Fibroblast of skin of back (primary cell): ENCODE measurements around the gene MUTYH.
"Not testable (repeated sequence)": the region's sequence is repeated elsewhere in the genome, so short reads cannot be mapped to it uniquely, and the experiment has no call there.

Experiments
- DNase-seq: peaks from one replicate; pipeline ENCODE4 v3.0.0-alpha.2; 2013

The MUTYH gene

DNA sequence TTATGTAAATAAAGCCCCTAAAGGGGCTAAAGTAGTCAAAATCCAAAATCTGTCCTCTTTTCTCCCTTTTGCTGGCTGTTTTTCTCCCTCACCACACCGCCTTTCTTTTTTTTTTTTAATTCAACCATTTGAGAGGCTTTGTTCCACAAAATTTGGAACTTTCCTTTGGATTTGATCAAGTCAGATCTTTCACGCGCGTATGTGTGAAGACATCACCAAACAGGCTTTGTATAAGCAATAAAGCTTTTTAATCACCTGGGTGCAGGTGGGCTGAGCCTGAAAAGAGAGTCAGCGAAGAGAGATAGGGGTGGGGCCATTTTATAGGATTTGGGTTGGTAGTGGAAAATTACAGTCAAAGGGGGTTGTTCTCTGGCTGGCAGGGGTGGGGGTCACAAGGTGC lies 18.8 kb downstream of the MUTYH start:
- DNase-seq = no peak

DNA sequence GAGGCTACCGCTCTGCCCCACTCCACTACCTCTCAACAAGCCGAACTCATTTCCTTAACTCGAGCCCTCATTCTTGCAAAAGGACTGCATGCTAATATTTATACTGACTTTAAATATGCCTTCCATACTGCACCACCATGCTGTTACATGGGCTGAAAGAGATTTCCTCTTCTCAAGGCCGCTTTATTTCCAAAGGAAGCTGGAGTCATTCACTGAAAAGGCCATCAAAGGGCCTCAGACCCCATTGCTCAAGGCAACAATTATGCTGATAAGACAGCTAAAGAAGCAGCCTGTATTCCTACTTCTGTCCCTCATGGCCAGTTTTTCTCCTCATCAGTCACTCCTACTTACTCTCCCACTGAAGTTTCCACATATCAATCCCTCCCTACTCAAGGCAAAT lies 20.5 kb downstream of the MUTYH start:
- no peak for DNase-seq

DNA sequence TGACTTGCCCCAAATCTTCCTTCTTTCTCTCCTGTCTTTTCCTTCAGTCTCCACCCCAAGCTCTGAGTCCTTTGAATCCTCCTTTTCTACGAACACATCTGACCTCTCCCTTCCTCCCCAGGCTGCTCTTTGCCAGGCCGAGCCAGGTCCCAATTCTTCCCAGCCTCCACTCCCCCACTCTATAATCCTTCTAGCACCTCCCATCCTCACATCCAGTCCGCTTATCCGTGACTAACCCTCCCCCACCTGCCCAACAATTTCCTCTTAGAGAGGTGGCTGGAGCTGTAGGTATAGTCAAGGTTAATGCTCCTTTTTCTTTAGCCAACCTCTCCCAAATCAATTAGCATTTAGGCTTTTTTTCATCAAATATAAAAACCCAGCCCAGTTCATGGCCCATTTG lies 23.1 kb downstream of the MUTYH start:
- no peak for DNase-seq

DNA sequence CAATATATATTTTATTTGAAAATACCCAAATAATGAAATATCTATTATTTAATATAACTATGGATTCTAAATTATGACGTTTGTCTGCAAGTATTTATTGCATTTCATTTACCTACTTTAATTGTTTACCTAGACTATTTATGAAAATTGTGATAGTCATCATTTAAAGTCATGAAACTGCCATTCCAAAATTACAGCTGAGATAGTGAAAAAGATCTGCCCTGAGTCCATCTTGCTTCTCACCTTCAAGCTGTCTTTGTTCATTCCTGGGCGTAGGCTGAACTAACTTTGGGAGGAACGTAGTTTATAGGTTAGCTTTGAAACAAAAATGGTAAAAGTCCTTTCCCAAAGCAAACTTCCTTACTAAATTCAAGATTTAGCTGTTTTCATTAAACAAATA lies 26.0 kb downstream of the MUTYH start:
- DNase-seq = no peak

GRCh38 chr1:45306905-45307304 lies 33.3 kb downstream of the MUTYH start:
- DNase-seq = no peak

GRCh38 chr1:45306319-45306718 lies 33.9 kb downstream of the MUTYH start:
- peak; percentile 25 for DNase-seq

DNA sequence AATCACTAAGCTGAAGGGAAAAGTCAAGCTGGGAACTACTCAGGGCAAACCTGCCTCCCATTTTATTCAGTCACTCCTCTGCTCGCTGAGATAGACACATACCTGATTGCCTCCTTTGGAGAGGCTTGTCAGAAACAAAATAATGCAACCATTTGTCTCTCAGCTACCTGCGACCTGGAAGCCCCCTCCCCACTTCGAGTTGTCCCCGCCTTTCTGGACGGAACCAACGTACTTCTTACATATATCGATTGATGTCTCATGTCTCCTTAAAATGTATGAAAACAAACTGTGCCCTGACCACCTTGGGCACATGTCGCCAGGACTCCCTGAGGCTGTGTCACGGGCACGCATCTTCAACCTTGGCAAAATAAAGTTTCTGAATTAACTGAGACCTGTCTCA lies 35.0 kb downstream of the MUTYH start:
- DNase-seq = no peak

- peak; percentile 7 for DNase-seq
Observed at GRCh38 chr1:45304311-45305081, 35.7 kb downstream of the MUTYH start.

DNA sequence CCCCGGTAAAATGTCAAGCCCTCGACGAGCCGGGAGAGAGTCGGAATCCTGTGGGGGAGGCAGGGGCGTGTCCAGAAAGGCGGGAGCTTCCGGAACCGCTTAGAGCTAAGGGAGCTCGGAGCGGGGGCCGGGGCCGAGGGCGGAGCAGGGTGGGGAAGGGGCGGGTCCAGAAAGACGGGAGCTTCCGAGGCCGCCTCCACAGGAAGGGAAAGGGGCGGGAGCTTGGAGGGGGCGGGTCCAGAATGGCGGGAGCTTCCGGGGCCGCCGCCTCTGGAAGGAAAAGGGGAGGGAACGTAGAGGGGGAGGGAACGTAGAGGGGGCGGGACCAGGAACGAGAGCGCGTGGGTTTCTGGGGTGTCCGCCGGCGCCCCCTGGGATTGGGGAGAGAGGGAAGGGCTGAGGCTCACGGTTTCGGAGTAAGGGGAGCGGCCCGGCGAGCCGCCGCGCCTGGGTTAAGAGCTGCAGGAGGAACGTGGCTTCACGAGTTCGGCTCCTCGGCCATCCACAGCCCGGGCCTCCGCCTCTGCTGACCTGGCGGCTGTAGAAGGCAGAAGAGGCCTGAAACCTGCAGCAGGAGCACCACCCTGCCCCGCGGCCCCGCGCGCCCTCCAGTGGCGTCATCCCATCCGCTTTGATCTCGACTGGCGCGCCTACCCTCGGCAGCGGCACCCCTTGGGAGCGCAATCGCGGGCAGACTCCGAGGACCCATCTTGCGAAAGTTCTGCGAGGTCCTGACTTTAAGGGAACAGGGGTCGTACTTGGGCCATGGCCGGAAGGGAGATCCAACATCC lies 36.5 kb downstream of the MUTYH start:
- peak; percentile 98 for DNase-seq

- no peak for DNase-seq
Observed at GRCh38 chr1:45302505-45303150, 37.6 kb downstream of the MUTYH start.

DNA sequence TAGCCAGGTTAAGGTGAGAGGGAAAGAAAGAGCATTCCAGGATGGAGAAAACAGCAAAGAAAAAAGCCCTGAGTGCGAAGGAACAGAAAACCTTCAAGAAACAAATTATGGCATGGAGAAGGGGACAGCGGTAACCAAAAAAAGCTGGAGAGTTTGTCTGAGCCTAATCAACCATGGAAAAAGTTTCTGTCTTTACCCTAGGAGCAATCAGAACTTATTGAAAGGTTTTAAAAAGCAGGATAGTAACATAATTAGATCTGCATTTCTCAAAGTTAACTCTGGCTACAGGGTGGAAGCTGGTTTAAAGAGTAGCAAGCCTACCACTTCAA lies 39.6 kb downstream of the MUTYH start:
- no peak for DNase-seq

- peak; percentile 70 for DNase-seq
Observed at GRCh38 chr1:45299981-45300668, 40.1 kb downstream of the MUTYH start.

- no peak for DNase-seq
Observed at GRCh38 chr1:45299296-45299695, 40.9 kb downstream of the MUTYH start.

GRCh38 chr1:45297666-45298356 lies 42.4 kb downstream of the MUTYH start:
- no peak for DNase-seq

- no peak for DNase-seq
Observed at GRCh38 chr1:45291716-45292115, 48.5 kb downstream of the MUTYH start.

GRCh38 chr1:45291002-45291401 lies 49.2 kb downstream of the MUTYH start:
- DNase-seq = not testable (repeated sequence)

DNA sequence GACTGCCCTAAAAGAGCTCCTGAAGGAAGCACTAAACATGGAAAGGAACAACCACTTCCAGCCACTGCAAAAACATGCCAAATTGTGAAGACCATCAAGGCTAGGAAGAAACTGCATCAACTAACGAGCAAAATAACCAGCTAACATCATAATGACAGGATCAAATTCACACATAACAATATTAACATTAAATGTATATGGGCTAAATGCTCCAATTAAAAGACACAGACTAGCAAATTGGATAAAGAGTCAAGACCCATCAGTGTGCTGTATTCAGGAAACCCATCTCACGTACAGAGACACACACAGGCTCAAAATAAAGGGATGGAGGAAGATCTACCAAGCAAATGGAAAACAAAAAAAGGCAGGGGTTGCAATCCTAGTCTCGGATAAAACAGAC lies 53.7 kb downstream of the MUTYH start:
- not testable (repeated sequence) for DNase-seq

- DNase-seq = not testable (repeated sequence)
Observed at GRCh38 chr1:45284858-45285257, 55.4 kb downstream of the MUTYH start.

- DNase-seq = no peak
Observed at GRCh38 chr1:45282351-45282750, 57.9 kb downstream of the MUTYH start.
